Ecto neural progenitor cell (in vitro differentiated cells): ENCODE results near the gene PCGF3.
"Not testable (repeated sequence)": the region's sequence is repeated elsewhere in the genome, so short reads cannot be mapped to it uniquely, and the experiment has no call there.

Experiments
- DNase-seq: peaks from one replicate; pipeline ENCODE4 v3.0.0-alpha.2; 2018; ENCODE audit warnings: low spot score

The PCGF3 gene

GRCh38 chr4:668219-668618 lies 37.4 kb upstream of the PCGF3 start:
- not testable (repeated sequence) for DNase-seq

GRCh38 chr4:669806-670559 lies 35.6 kb upstream of the PCGF3 start:
- DNase-seq = not testable (repeated sequence)

GRCh38 chr4:671769-672168 lies 33.9 kb upstream of the PCGF3 start:
- no peak for DNase-seq

GRCh38 chr4:673349-674091 lies 32.1 kb upstream of the PCGF3 start:
- no peak for DNase-seq

GRCh38 chr4:674172-675035 lies 31.2 kb upstream of the PCGF3 start, which contains the start of the genes ATP5ME and MYL5:
ATP5ME (minus strand) TSS chr4:674276; CDS start chr4:674247, 29 bp downstream.
MYL5 (plus strand) TSS chr4:674542; CDS start chr4:678027, 3,485 bp downstream.
- DNase-seq = peak; percentile 98

GRCh38 chr4:675036-675882 lies 30.4 kb upstream of the PCGF3 start:
- no peak for DNase-seq

- no peak for DNase-seq
Observed at GRCh38 chr4:675980-676870, 29.4 kb upstream of the PCGF3 start.

GRCh38 chr4:676871-677235 lies 28.8 kb upstream of the PCGF3 start:
- no peak for DNase-seq

GRCh38 chr4:677431-678293 lies 28.0 kb upstream of the PCGF3 start:
- no peak for DNase-seq

GRCh38 chr4:678331-679103 lies 27.1 kb upstream of the PCGF3 start:
- DNase-seq = no peak

- DNase-seq = no peak
Observed at GRCh38 chr4:679104-679481, 26.5 kb upstream of the PCGF3 start.

GRCh38 chr4:679629-680028 lies 26.0 kb upstream of the PCGF3 start:
- no peak for DNase-seq

GRCh38 chr4:680091-680490 lies 25.5 kb upstream of the PCGF3 start:
- DNase-seq = no peak

GRCh38 chr4:680551-680927 lies 25.1 kb upstream of the PCGF3 start:
- no peak for DNase-seq

- DNase-seq = peak; percentile 80
Observed at GRCh38 chr4:680928-681645, 24.5 kb upstream of the PCGF3 start.

- no peak for DNase-seq
Observed at GRCh38 chr4:681736-682451, 23.7 kb upstream of the PCGF3 start.

- no peak for DNase-seq
Observed at GRCh38 chr4:682490-683172, 23.0 kb upstream of the PCGF3 start.
